Measurements from ENCODE around the gene KLHDC8B. TPM values are rescaled to one million over a fixed set of nuclear protein-coding genes. Genes with fewer than 3 reads are reported as not detected.

The KLHDC8B gene
- total and polyA plus RNA-seq, 8 donors: 5.5 to 19.1 (median 10.7) TPM

DNA sequence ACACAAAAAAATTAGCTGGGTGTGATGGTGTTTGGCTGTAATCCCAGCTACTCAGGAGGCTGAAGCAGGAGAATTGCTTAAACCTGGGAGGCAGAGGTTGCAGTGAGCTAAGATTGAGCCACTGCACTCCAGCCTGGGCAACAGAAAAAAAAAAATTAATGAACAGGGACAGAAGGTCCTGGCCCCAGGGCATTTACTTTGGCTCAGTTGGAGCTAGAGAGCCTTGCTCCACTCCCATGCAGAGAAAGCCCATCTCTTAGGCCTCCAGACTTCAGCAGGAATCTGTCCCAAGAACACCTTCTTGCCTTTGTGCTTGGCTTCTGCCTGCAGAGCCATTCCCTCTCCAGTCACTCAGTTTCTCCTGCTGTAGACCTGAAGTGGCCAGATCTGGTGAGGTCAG lies 8.7 kb downstream of the KLHDC8B start:
- intact Hi-C loops (cut with DNase I): no loop called here
- no peaks in the 10 kb centered on the region for H3K9me3 ChIP-seq
- ATAC-seq: no peak
- H3K27ac ChIP-seq: no peak overlapping the region
- H3K27me3 ChIP-seq: no peaks in the 10 kb centered on the region
- H3K36me3 ChIP-seq: no peaks in the 10 kb centered on the region
- DNase-seq: no peak
- H3K4me3 ChIP-seq: no peak overlapping the region
- TF ChIP-seq, protein P1, sequence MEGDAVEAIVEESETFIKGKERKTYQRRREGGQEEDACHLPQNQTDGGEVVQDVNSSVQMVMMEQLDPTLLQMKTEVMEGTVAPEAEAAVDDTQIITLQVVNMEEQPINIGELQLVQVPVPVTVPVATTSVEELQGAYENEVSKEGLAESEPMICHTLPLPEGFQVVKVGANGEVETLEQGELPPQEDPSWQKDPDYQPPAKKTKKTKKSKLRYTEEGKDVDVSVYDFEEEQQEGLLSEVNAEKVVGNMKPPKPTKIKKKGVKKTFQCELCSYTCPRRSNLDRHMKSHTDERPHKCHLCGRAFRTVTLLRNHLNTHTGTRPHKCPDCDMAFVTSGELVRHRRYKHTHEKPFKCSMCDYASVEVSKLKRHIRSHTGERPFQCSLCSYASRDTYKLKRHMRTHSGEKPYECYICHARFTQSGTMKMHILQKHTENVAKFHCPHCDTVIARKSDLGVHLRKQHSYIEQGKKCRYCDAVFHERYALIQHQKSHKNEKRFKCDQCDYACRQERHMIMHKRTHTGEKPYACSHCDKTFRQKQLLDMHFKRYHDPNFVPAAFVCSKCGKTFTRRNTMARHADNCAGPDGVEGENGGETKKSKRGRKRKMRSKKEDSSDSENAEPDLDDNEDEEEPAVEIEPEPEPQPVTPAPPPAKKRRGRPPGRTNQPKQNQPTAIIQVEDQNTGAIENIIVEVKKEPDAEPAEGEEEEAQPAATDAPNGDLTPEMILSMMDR (IDR thresholded peaks at IDR 0.05): no peak
- no peak for FAIRE-seq
- no peaks in the 10 kb centered on the region for H3K4me1 ChIP-seq

DNA sequence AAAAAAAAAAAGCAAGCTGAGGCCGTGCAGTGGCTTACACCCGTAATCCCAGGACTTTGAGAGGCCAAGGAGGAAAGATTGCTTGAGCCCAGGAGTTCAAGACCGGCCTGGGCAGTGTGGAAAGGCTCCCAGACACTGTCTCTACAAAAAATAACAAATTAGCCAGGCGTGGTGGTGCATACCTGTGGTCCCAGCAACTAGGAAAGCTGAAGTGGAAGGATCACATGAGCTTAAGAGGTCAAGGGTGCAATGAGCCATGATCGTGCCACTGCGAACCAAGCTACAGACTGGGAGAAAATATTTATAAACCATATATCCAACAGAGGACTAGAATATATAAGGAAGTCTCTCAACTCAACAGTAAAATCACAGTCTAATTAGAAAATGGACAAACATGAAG lies 10.0 kb downstream of the KLHDC8B start:
- Histone ChIP-seq H3K4me1 (no peaks in the 10 kb centered on the region), H3K27me3 (no peaks in the 10 kb centered on the region), H3K9me3 (no peaks in the 10 kb centered on the region), H3K36me3 (no peaks in the 10 kb centered on the region), H3K4me3 (no peak overlapping the region), H3K27ac (no peak overlapping the region)
- DNase-seq: no peak
- no peak for FAIRE-seq
- no peak for ATAC-seq
- intact Hi-C loops (cut with DNase I): no loop called here
- TF ChIP-seq, protein P1 (IDR thresholded peaks at IDR 0.05): no peak
- 56 to 73% methylated on average over 6 of the region's 6 CpGs for WGBS, 2 donors

DNA sequence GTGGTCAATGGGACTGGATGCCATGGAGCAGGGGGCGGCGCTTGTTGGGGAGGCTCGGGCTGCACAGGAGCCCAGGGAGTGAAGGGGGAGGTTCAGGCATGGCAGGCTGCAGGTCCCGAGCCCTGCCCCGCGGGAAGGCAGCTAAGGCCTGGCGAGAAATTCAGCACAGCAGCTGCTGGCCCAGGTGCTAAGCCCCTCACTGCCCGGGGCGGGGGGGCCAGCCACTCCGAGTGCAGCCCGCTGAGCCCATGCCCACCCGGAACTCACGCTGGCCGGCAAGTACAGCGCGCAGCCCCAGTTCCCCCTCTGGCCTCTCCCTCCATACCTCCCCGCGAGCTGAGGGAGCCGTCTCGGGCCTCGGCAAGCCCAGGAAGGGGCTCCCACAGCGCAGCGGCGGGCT lies 11.3 kb downstream of the KLHDC8B start:
- TF ChIP-seq, protein P1 (IDR thresholded peaks at IDR 0.05): no peak
- 85 to 91% methylated on average over 22 to 24 of the region's 24 CpGs for WGBS, 2 donors
- H3K9me3 ChIP-seq: no peaks in the 10 kb centered on the region
- intact Hi-C loops (cut with DNase I): no loop called here
- FAIRE-seq (no peak), DNase-seq (no peak), ATAC-seq (no peak)
- no peak overlapping the region for H3K27ac ChIP-seq
- no peaks in the 10 kb centered on the region for H3K27me3 ChIP-seq
- no peak overlapping the region for H3K4me3 ChIP-seq
- H3K36me3 ChIP-seq: no peaks in the 10 kb centered on the region
- H3K4me1 ChIP-seq: no peaks in the 10 kb centered on the region

DNA sequence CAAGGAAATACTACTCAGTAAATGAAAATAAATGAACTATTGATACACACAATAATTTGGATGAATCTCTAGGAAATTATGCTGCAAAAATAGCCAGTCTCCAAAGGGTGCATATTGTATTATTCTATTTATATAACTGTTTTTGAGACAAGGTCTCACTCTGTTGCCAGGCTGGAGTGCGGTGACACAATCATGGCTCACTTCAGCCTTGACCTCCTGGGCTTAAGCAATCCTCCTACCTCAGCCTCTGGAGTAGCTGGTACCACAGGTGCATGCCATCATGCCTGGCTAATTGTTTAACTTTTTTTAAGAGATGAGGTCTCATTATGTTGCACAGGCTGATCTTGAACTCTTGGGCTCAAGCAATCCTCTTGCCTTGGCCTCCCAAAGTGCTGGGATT lies 12.5 kb downstream of the KLHDC8B start:
- ATAC-seq (no peak), DNase-seq (no peak), FAIRE-seq (no peak)
- intact Hi-C loops (cut with DNase I): no loop called here
- Histone ChIP-seq H3K27me3 (no peaks in the 10 kb centered on the region), H3K27ac (no peak overlapping the region), H3K36me3 (no peaks in the 10 kb centered on the region), H3K4me3 (no peak overlapping the region), H3K9me3 (no peaks in the 10 kb centered on the region), H3K4me1 (no peaks in the 10 kb centered on the region)
- TF ChIP-seq, protein P1 (IDR thresholded peaks at IDR 0.05): no peak
- WGBS, 2 donors: 9 to 23% methylated on average over 1 of the region's 1 CpG

DNA sequence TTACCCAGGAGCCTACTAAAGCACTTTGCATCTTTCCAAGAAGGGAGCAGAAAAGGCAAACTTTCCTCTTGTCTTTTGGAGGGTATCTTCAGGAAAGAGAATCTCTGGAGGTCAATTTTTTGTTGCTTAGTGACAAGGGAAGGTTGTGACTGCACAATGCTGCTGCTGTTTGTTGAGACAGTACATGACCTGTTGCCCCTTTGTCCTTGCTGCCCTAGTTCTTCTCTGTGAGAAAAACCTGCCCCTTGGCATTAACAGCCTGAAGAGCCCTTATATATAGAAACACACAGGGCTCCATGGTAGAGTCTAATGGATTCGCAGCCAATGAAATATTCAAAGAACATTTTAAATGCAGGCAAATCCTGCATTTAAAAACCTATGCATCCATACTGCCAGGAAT lies 20.3 kb downstream of the KLHDC8B start:
- Histone ChIP-seq H3K4me3 (no peak overlapping the region), H3K36me3 (no peaks in the 10 kb centered on the region), H3K27me3 (no peaks in the 10 kb centered on the region), H3K4me1 (no peaks in the 10 kb centered on the region), H3K9me3 (no peaks in the 10 kb centered on the region), H3K27ac (no peak overlapping the region)
- 74 to 86% methylated on average over 1 of the region's 1 CpG for WGBS, 2 donors
- intact Hi-C loops (cut with DNase I): no loop called here
- TF ChIP-seq, protein P1 (IDR thresholded peaks at IDR 0.05): no peak
- no peak for ATAC-seq
- no peak for DNase-seq
- FAIRE-seq: no peak

All from pancreas (tissue), 10 donors.